Lung (tissue), 12 donors: ENCODE measurements around the gene PRELP. TPM values are rescaled to one million over a fixed set of nuclear protein-coding genes. Genes with fewer than 3 reads are reported as not detected.
A peak's percentile ranks its signal among the peaks of the same experiment; 100 is the strongest.
"Not testable (repeated sequence)": the region's sequence is repeated elsewhere in the genome, so short reads cannot be mapped to it uniquely, and the experiment has no call there.

Experiments used
- ATAC-seq: fragments of 200-7000 bp; cut with Tn5 transposase; one replicate; pipeline ENCODE4 v1.9.1; 2020; ENCODE audit warnings: moderate number of reproducible peaks; ENCODE audit not compliant: insufficient read depth, low FRiP score
- DNase-seq, 3 donors: peaks; one replicate each; pipeline ENCODE4 v3.0.0-alpha.2; 2013 to 2017
- H3K27ac ChIP-seq, 2 donors: one replicate each; pipeline ENCODE4 v1.5.1; 2013; ENCODE audit warnings: mild to moderate bottlenecking in 2 of 2, moderate library complexity in 2 of 2, control low read depth in 1 of 2, inconsistent platforms in 1 of 2, low read depth in 1 of 2, low read length in 1 of 2
- H3K27me3 ChIP-seq, 3 donors: one replicate each; pipeline ENCODE4 v1.5.1; 2013; ENCODE audit warnings: low read length in 2 of 3; ENCODE audit not compliant: control insufficient read depth in 3 of 3, insufficient read depth in 3 of 3
- H3K36me3 ChIP-seq, 4 donors: one replicate each; pipeline ENCODE4 v1.5.1; 2013; ENCODE audit warnings: low read length in 4 of 4, mild to moderate bottlenecking in 1 of 4, moderate library complexity in 1 of 4; ENCODE audit not compliant: control insufficient read depth in 4 of 4, insufficient read depth in 4 of 4
- H3K4me1 ChIP-seq, 5 donors: one replicate each; pipeline ENCODE4 v1.5.1; 2013; ENCODE audit warnings: low read length in 5 of 5, mild to moderate bottlenecking in 2 of 5, moderate library complexity in 1 of 5; ENCODE audit not compliant: control insufficient read depth in 5 of 5, insufficient read depth in 5 of 5
- H3K4me3 ChIP-seq: one replicate; pipeline ENCODE4 v1.5.1; 2013; ENCODE audit warnings: mild to moderate bottlenecking, control low read depth, moderate library complexity
- H3K9ac ChIP-seq, 2 donors: one replicate each; pipeline ENCODE4 v1.5.1; 2013; ENCODE audit warnings: low read length in 2 of 2, control low read depth in 1 of 2; ENCODE audit not compliant: insufficient read depth in 1 of 2
- H3K9me3 ChIP-seq, 4 donors: one replicate each; pipeline ENCODE4 v1.5.1; 2013; ENCODE audit warnings: low read length in 3 of 4, mild to moderate bottlenecking in 1 of 4, moderate library complexity in 1 of 4; ENCODE audit not compliant: control insufficient read depth in 4 of 4, insufficient read depth in 3 of 4
- whole genome bisulfite sequencing, 2 donors: extraction: QIAGEN DNeasy Blood & Tissue Kit; methylation state at CpG; one replicate each; pipeline ENCODE4 v1.1.7; 2013; 5-methylcytosine and 5-hydroxymethylcytosine counted together
- polyA plus RNA-seq, 2 donors: library from polyadenylated mRNA; stranded (reverse); fragments of 200-250 nt; gene quantifications; one replicate each; pipeline ENCODE4 v1.2.1, GENCODE V29; 2013
- total RNA-seq, 2 donors: library from RNA; depleted of rRNA in 1 of 2; stranded (reverse); fragments of >200 nt in 1 of 2; gene quantifications; one replicate each; pipeline ENCODE4 v1.2.1, GENCODE V29; 2014 to 2021
- TF ChIP-seq, protein P1 (sequence below): IDR thresholded peaks from 2 replicates; pipeline ENCODE4 v1.5.1; 2012; ENCODE audit warnings: mild to moderate bottlenecking; ENCODE audit errors: control extremely low read depth, extremely low read depth
- donor health status: control.
- donor health status: control.
- donor health status: Bipolar disorder and iron deficiency.
- donor health status: healthy.
- donor health status: DM: yes; HTN: yes; CAD: no.

The PRELP gene
- total and polyA plus RNA-seq, 4 donors = 2.0 to 26.0 (median 13.6) TPM

DNA sequence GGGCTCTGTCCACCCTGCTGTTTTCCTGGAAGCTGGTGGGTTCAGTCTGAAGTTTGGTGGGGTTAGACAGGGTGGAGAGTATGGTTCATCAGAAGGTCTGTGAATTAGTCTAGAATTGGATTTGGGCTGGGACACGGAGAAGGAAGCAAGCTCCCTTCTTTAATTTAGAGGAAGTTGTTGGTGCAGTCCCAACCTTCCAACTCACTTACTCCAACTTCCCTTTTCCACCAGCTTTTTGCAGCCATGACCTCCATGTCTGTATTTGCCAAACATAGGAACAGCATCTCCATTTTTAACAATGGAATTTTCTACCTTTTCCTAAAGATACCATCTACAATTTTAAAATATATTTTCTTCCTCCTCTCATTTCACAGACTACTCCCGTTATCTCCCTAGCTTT is 28.5 kb upstream of the PRELP start:
- ATAC-seq = no peak
- WGBS, 2 donors = 57 to 65% methylated on average over 2 of the region's 2 CpGs
- Histone ChIP-seq H3K4me1 (peaks cover 0 to 9% (median 2%) of the 10 kb centered on the region in 5 donors), H3K27ac (no peak overlapping the region), H3K4me3 (no peak overlapping the region), H3K9me3 (peaks cover 0 to 5% (median 1%) of the 10 kb centered on the region in 4 donors), H3K27me3 (no peaks in the 10 kb centered on the region), H3K9ac (no peak overlapping the region), H3K36me3 (no peaks in the 10 kb centered on the region)
- TF ChIP-seq, protein P1, sequence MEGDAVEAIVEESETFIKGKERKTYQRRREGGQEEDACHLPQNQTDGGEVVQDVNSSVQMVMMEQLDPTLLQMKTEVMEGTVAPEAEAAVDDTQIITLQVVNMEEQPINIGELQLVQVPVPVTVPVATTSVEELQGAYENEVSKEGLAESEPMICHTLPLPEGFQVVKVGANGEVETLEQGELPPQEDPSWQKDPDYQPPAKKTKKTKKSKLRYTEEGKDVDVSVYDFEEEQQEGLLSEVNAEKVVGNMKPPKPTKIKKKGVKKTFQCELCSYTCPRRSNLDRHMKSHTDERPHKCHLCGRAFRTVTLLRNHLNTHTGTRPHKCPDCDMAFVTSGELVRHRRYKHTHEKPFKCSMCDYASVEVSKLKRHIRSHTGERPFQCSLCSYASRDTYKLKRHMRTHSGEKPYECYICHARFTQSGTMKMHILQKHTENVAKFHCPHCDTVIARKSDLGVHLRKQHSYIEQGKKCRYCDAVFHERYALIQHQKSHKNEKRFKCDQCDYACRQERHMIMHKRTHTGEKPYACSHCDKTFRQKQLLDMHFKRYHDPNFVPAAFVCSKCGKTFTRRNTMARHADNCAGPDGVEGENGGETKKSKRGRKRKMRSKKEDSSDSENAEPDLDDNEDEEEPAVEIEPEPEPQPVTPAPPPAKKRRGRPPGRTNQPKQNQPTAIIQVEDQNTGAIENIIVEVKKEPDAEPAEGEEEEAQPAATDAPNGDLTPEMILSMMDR = no peak
- no peak for DNase-seq

DNA sequence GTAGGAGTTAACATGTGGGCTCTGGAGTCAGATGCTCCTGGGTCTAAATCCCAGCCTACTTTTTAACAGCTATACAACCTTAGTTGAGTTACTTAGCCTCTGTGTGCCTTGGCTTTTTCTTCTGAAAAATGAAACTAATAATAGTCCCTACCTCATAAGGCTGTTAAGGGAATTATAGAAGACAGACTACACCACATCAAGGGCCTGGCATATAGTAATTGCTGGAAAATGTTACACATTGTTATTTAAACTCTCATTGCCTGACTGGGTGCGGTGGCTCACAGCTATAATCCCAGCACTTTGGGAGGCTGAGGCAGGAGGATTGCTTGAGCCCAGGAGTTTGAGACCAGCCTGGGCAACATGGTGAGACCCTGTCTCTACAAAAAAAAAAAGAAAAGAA is 28.0 kb upstream of the PRELP start:
- H3K4me1 ChIP-seq, H3K4me3 ChIP-seq, H3K9ac ChIP-seq, ATAC-seq, H3K36me3 ChIP-seq, DNase-seq, H3K27ac ChIP-seq, H3K9me3 ChIP-seq, H3K27me3 ChIP-seq: not testable (repeated sequence)
- 92 to 96% methylated on average over 1 of the region's 1 CpG for WGBS, 2 donors

DNA sequence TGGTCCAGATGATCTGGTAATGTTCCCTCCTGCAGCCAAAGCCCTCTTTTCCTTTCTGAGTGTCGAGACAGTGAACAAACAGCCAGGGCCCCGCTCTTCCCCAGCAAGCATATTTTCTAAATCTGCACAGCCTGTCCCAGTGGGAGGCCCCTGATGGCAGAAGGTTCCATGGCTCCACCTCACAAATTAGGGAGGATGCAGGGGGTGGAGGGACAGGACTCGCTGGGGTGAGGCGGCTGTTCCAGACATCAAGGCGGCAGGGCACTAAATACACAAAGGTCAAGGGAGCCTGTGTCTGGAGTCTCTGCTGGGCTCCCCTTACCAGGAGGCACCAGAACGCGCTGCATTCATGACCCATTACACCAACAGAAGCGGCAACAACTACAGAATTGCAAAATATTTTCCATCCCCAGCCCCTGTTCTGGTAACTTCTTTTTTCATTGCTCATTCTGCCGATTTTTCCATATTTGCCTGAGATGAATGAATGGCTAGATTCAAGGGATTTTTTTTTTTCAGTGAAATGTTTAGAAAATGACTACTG is 27.0 kb upstream of the PRELP start:
- TF ChIP-seq, protein P1 = no peak
- ATAC-seq (no peak), DNase-seq (peak in 1 of 3 donors; percentile 55)
- Histone ChIP-seq H3K4me1 (peaks cover 0 to 8% (median 2%) of the 10 kb centered on the region in 5 donors), H3K9ac (no peak overlapping the region), H3K27me3 (no peaks in the 10 kb centered on the region), H3K4me3 (no peak overlapping the region), H3K36me3 (no peaks in the 10 kb centered on the region), H3K9me3 (peaks cover 0 to 5% (median 1%) of the 10 kb centered on the region in 4 donors), H3K27ac (peak overlapping the region; percentile 26 to 61)
- WGBS, 2 donors = 68 to 82% methylated on average over 9 of the region's 9 CpGs

DNA sequence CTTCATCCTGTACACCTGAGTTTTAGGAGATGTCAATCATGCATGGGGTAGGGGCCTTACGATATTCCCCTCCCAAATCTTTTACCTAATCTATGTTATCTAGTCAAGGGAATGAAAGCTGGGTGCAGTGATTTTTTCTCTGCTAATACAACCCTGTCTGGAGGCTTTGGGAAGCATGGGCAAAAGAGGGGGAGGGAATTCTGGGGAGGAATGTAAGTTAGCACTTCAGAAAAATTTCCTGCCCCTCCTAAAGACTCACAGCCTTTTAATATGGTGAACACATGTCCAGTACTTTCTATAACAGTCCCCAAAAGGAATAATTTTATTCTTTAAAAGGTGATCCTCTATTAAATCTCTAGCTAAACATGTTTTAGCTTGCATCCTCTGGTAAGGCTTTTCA is 25.6 kb upstream of the PRELP start:
- DNase-seq (peak in 1 of 3 donors; percentile 22), ATAC-seq (no peak)
- no peaks in the 10 kb centered on the region for H3K36me3 ChIP-seq
- peaks cover 0 to 5% (median under 1%) of the 10 kb centered on the region in 4 donors for H3K9me3 ChIP-seq
- H3K4me3 ChIP-seq = no peak overlapping the region
- WGBS, 2 donors = 69 to 95% methylated on average over 1 of the region's 1 CpG
- H3K27ac ChIP-seq = no peak overlapping the region
- H3K9ac ChIP-seq = no peak overlapping the region
- H3K4me1 ChIP-seq = peaks cover 0 to 9% (median 2%) of the 10 kb centered on the region in 5 donors
- H3K27me3 ChIP-seq = no peaks in the 10 kb centered on the region
- TF ChIP-seq, protein P1 = no peak
